K562 (cell line): Measurements from ENCODE around the gene SCAP. TPM values are rescaled to one million over a fixed set of nuclear protein-coding genes. Genes with fewer than 3 reads are reported as not detected.

Experiments used
- ATAC-seq: fragments of 200-7000 bp; cut with Tn5 transposase; 3 replicates; pipeline ENCODE4 v1.9.1; 2020; ENCODE audit warnings: moderate library complexity
- BruUV-seq: library from RNA; stranded (reverse); fragments of 400-500 nt; replicated peaks from 2 replicates; lab custom pipeline; 2021; lab: Mats Ljungman, UMichigan
- CTCF ChIA-PET: fragments of 300-600 bp; formaldehyde crosslinking; extraction: SDS; loops from one replicate; lab custom pipeline; 2021; ENCODE audit warnings: low intra/inter-chr PET ratio; lab: Yijun Ruan, JAX
- POLR2A ChIA-PET: fragments of 300-600, 350-650 bp; sonication (Branson Sonifier 250); formaldehyde crosslinking; extraction: SDS; loops from one replicate; lab custom pipeline; 2021; ENCODE audit warnings: antibody characterized with exemption, inconsistent platforms; lab: Yijun Ruan, JAX
- DNase-seq, 4 experiments: peaks; one replicate each; pipeline versions ENCODE4 v3.0.0 to v3.0.0-alpha.2; 2011 to 2018; ENCODE audit warnings: low spot score in 3 of 4, mixed read lengths in 3 of 4; ENCODE audit errors: extremely low read depth in 1 of 4
- FAIRE-seq: peaks from 2 replicates; lab custom pipeline; 2011; peaks lifted over from hg19 to GRCh38; lab: Jason Lieb, UNC
- H2AFZ ChIP-seq: 2 replicates; pipeline ENCODE4 v1.6.0; 2011; ENCODE audit warnings: low read depth, low read length, control low read depth, inconsistent platforms
- H3K27ac ChIP-seq: fragments of 200-600 bp; 3 replicates; pipeline ENCODE4 v1.8.0; 2011; ENCODE audit warnings: low read depth, mild to moderate bottlenecking, control low read depth, inconsistent platforms, low read length, moderate library complexity, mixed read lengths; ENCODE audit errors: extremely low read depth
- H3K27me3 ChIP-seq, 2 experiments: fragments of 300-600 bp in 1 of 2; 2 replicates in 1 of 2; 3 replicates in 1 of 2; pipeline versions ENCODE4 v1.6.0 to v1.8.0; 2011; ENCODE audit warnings: inconsistent platforms in 2 of 2, low read length in 2 of 2, mild to moderate bottlenecking in 1 of 2, mixed read lengths in 1 of 2, moderate library complexity in 1 of 2; ENCODE audit not compliant: control insufficient read depth in 2 of 2, insufficient read depth in 2 of 2
- H3K36me3 ChIP-seq: fragments of 300-600 bp; 3 replicates; pipeline ENCODE4 v1.8.0; 2011; ENCODE audit warnings: mild to moderate bottlenecking, low read length, inconsistent platforms; ENCODE audit not compliant: control insufficient read depth, insufficient read depth
- H3K4me1 ChIP-seq, 2 experiments: fragments of 200-600 bp in 1 of 2; replicated peaks in 1 of 2; 2 replicates in 1 of 2; 3 replicates in 1 of 2; pipeline versions ENCODE4 v1.5.1 to v1.8.0; 2011; ENCODE audit warnings: inconsistent platforms in 2 of 2, low read length in 2 of 2, mild to moderate bottlenecking in 1 of 2, mixed read lengths in 1 of 2, moderate library complexity in 1 of 2; ENCODE audit not compliant: control insufficient read depth in 2 of 2, insufficient read depth in 2 of 2
- H3K4me2 ChIP-seq: 2 replicates; pipeline ENCODE4 v1.6.1; 2011; ENCODE audit warnings: low read length, control low read depth, inconsistent platforms, mixed read lengths; ENCODE audit not compliant: insufficient read depth
- H3K4me3 ChIP-seq: fragments of 200-600 bp; sonication (generic), shearing (Covaris generic); 2 replicates; pipeline ENCODE4 v1.5.1; 2016; ENCODE audit warnings: control low read depth, inconsistent platforms
- H3K79me2 ChIP-seq: fragments of 200-600 bp; 3 replicates; pipeline ENCODE4 v1.8.0; 2011; ENCODE audit warnings: low read length, inconsistent platforms; ENCODE audit not compliant: control insufficient read depth, insufficient read depth
- H3K9ac ChIP-seq, 2 experiments: 2 replicates each; pipeline versions ENCODE4 v1.6.0 to v1.6.1; 2011; ENCODE audit warnings: low read depth in 2 of 2, low read length in 2 of 2, control low read depth in 1 of 2, inconsistent platforms in 1 of 2, mild to moderate bottlenecking in 1 of 2, mixed read lengths in 1 of 2; ENCODE audit not compliant: insufficient read depth in 1 of 2
- H3K9me1 ChIP-seq: one replicate; pipeline ENCODE4 v1.6.0; 2011; ENCODE audit warnings: inconsistent platforms, mild to moderate bottlenecking, low read length, moderate library complexity; ENCODE audit not compliant: control insufficient read depth, insufficient read depth
- H3K9me3 ChIP-seq: replicated peaks from 2 replicates; pipeline ENCODE4 v1.5.1; 2011; ENCODE audit warnings: low read depth, low read length, inconsistent platforms; ENCODE audit not compliant: control insufficient read depth, insufficient read depth
- H4K20me1 ChIP-seq: replicated peaks from 2 replicates; pipeline ENCODE4 v1.6.1; 2011; ENCODE audit warnings: low read length, inconsistent platforms, mixed read lengths; ENCODE audit not compliant: control insufficient read depth, insufficient read depth
- CTCF ChIP-seq, 3 experiments: IDR thresholded peaks in 2 of 3; conservative IDR thresholded peaks in 1 of 3; 2 replicates each; pipeline ENCODE4 v1.5.1; 2011 to 2012; ENCODE audit warnings: low read length in 3 of 3, mild to moderate bottlenecking in 3 of 3, control low read depth in 2 of 3, improper control_type of control experiment in 1 of 3, inconsistent platforms in 1 of 3, low read depth in 1 of 3, mixed read lengths in 1 of 3, moderate library complexity in 1 of 3; ENCODE audit not compliant: insufficient read depth in 2 of 3
- ETS2 ChIP-seq: IDR thresholded peaks from 2 replicates; pipeline ENCODE4 v1.6.1; 2016; ENCODE audit warnings: borderline replicate concordance, missing genetic modification characterization, mild to moderate bottlenecking, moderate library complexity, missing compliant biosample characterization; ENCODE audit not compliant: poor library complexity, severe bottlenecking
- FOXA3 ChIP-seq, 2 experiments: fragments of 450-650 bp in 1 of 2; sonication (generic) in 1 of 2; formaldehyde crosslinking; IDR thresholded peaks in 1 of 2; conservative IDR thresholded peaks in 1 of 2; 2 replicates each; pipeline versions ENCODE4 v1.4.0 to v1.8.0; 2020 to 2022; ENCODE audit warnings: mild to moderate bottlenecking in 2 of 2, missing genetic modification reagents in 1 of 2
- MAZ ChIP-seq, 2 experiments: fragments of 450-650 bp in 1 of 2; sonication (generic) in 1 of 2; formaldehyde crosslinking; IDR thresholded peaks in 1 of 2; conservative IDR thresholded peaks in 1 of 2; 2 replicates each; pipeline versions ENCODE4 v1.4.0 to v1.5.0; 2020; ENCODE audit warnings: mild to moderate bottlenecking in 1 of 2, missing genetic modification reagents in 1 of 2
- NFIC ChIP-seq: fragments of 450-650 bp; IDR thresholded peaks from 2 replicates; pipeline ENCODE4 v1.6.1; 2017; ENCODE audit warnings: mild to moderate bottlenecking, inconsistent platforms
- RBM22 ChIP-seq: fragments of 200-400 bp; formaldehyde crosslinking; IDR thresholded peaks from 2 replicates; pipeline ENCODE4 v1.6.1; 2018; ENCODE audit warnings: low read length, low read depth; ENCODE audit not compliant: poor library complexity, severe bottlenecking
- SIRT6 ChIP-seq: IDR thresholded peaks from one replicate; pipeline ENCODE4 v1.6.1; 2012; ENCODE audit warnings: low read depth, mild to moderate bottlenecking, control low read depth, inconsistent platforms, low read length, moderate library complexity
- TAF1 ChIP-seq: IDR thresholded peaks from 2 replicates; pipeline ENCODE4 v1.6.1; 2011; ENCODE audit warnings: mild to moderate bottlenecking, low read length, moderate library complexity; ENCODE audit not compliant: insufficient read depth, control insufficient read depth, severe bottlenecking; ENCODE audit errors: extremely low read depth
- TBL1XR1 ChIP-seq, 2 experiments: IDR thresholded peaks; 2 replicates each; pipeline ENCODE4 v1.6.1; 2012; ENCODE audit warnings: improper control_type of control experiment in 2 of 2, low read length in 2 of 2, mild to moderate bottlenecking in 1 of 2
- ZFP91 ChIP-seq: sonication (generic); formaldehyde crosslinking; IDR thresholded peaks from 2 replicates; pipeline ENCODE4 v1.8.0; 2022; ENCODE audit warnings: mild to moderate bottlenecking, missing genetic modification reagents
- ZNF263 ChIP-seq: sonication (generic); formaldehyde crosslinking; IDR thresholded peaks from 2 replicates; pipeline ENCODE4 v1.8.0; 2022; ENCODE audit warnings: mild to moderate bottlenecking, missing genetic modification reagents, borderline replicate concordance
- WGBS: fragments of 100-300 bp; shearing (Covaris generic); methylation state at CpG from one replicate; pipeline ENCODE4 v1.1.6; 2016; ENCODE audit warnings: low coverage, mixed read lengths; ENCODE audit not compliant: insufficient coverage; ENCODE audit errors: missing lambda C conversion rate; 5-methylcytosine and 5-hydroxymethylcytosine counted together
- in situ Hi-C: fragments of 300-500 bp; cut with MboI; formaldehyde crosslinking; loops from 4 replicates; pipeline ENCODE4 v1.15.0; 2018; ENCODE audit warnings: inconsistent platforms, mixed read lengths
- intact Hi-C: fragments of 100-400 bp; cut with micrococcal nuclease; formaldehyde crosslinking; loops from 2 replicates; pipeline ENCODE4 v1.14.2; 2022
- polyA plus RNA-seq, 8 experiments: library from polyadenylated mRNA; depleted of rRNA in 4 of 8; stranded (reverse) in 5 of 8; unstranded in 3 of 8; fragments of >200 nt; fragmentation: Nextera tagmentation in 2 of 8; fragmentation: Illumina TruSeq in 1 of 8; extraction: Ambion mirVana in 2 of 8; extraction: Trizol in 1 of 8; gene quantifications; 2 replicates each; pipeline versions ENCODE4 v1.2.1 to v1.2.3, GENCODE V29; 2011 to 2014; ENCODE audit warnings: inconsistent platforms in 1 of 8, missing spikeins in 1 of 8
- total RNA-seq, 7 experiments: library from RNA; depleted of rRNA in 6 of 7; stranded (reverse); fragments of >200 nt in 6 of 7; fragmentation: Illumina TruSeq in 2 of 7; extraction: Trizol in 2 of 7; gene quantifications; 2 replicates each; pipeline versions ENCODE4 v1.2.1 to v1.2.3, GENCODE V29; 2011 to 2021; ENCODE audit warnings: low replicate concordance in 1 of 7

The SCAP gene
- total and polyA plus RNA-seq, 9 of the 15 experiments (the other 6 are each of a cell fraction or from before 2014, with no cell fraction given), result 2.6 to 104 (median 37.8) TPM

GRCh38 chr3:47421741-47422649 is 53.7 kb downstream of the SCAP start:
- Histone ChIP-seq H3K4me2 (peak overlapping the region; percentile 2; the same call in 1 of the 2 replicates), H2AFZ (peak overlapping the region; percentile 70; the same call in 1 of the 2 replicates), H3K27me3 (no peaks in the 10 kb centered on the region), H3K36me3 (peaks cover 82% of the 10 kb centered on the region), H3K9ac (peak overlapping the region; percentile 18 to 62; a peak in 3 of 4 replicates), H3K9me3 (no peaks in the 10 kb centered on the region), H3K4me1 (peaks cover 6 to 48% of the 10 kb centered on the region in 2 experiments; a peak in 3 of 5 replicates), H4K20me1 (peaks cover 4% of the 10 kb centered on the region; the same call in 1 of the 2 replicates), H3K9me1 (no peaks in the 10 kb centered on the region), H3K4me3 (no peak overlapping the region), H3K79me2 (no peaks in the 10 kb centered on the region; the same call in 2 of the 3 replicates), H3K27ac (peak overlapping the region; percentile 61; the same call in 2 of the 3 replicates)
- no TSS peak for BruUV-seq
- WGBS, result 80% methylated on average over 13 of the region's 13 CpGs
- in situ Hi-C loops, result loop anchor here (5.0 kb wide), 2 partner anchors 90 to 365 kb away; partner anchors contain the start of gene ELP6
- intact Hi-C loops, result loop anchor here (1.0 to 5.0 kb wide), 4 partner anchors 53 to 730 kb away; partner anchors contain the start of genes ELP6 and SCAP
- FAIRE-seq (no peak), DNase-seq (no peak), ATAC-seq (no peak)
- ChIA-PET POLR2A (interaction anchor here (0.6 to 1.3 kb wide), 10 partner anchors 8 to 730 kb away, joined by 3 to 6 read pairs (median 3); partner anchors contain the start of genes DHX30, PTPN23 and SCAP), CTCF (interaction anchor here (0.6 to 2.3 kb wide), 6 partner anchors 16 to 736 kb away, joined by 3 to 17 read pairs (median 4); partner anchors contain the start of gene ELP6)
- TF ChIP-seq SIRT6 (no peak), MAZ (CRISPR knock-in tag; conservative IDR thresholded peaks at IDR 0.05 in 1 of 2, IDR thresholded peaks at IDR 0.05 in 1 of 2) (0 out of 4 replicates have a peak, but pooled peaks of 1 of the 2 experiments have one; percentile 11), NFIC (0 out of 2 replicates have a peak, but pooled peaks have one; percentile 21), ZNF263 (CRISPR knock-in tag) (peak; percentile 60; the same call in 1 of the 2 replicates), TAF1 (peak; percentile 10), ETS2 (tag) (no peak), FOXA3 (CRISPR knock-in tag; conservative IDR thresholded peaks at IDR 0.05 in 1 of 2, IDR thresholded peaks at IDR 0.05 in 1 of 2) (0 out of 4 replicates have a peak, but pooled peaks of 1 of the 2 experiments have one; percentile 53), CTCF (IDR thresholded peaks at IDR 0.05 in 2 of 3, conservative IDR thresholded peaks at IDR 0.05 in 1 of 3; ENCODE audit: insufficient read depth in 2 of 3, low read depth in 1 of 3, low read length in 3 of 3) (peak in 2 of 3 experiments; percentile 22 to 28; a peak in 2 of 6 replicates), ZFP91 (CRISPR knock-in tag) (0 out of 2 replicates have a peak, but pooled peaks have one; percentile 36), TBL1XR1 (IDR thresholded peaks at IDR 0.05; ENCODE audit: low read length in 2 of 2) (no peak), RBM22 (peak; percentile 30)
